GM21723 (cell line): ENCODE data around the gene L3MBTL4.
"Not testable (repeated sequence)": the region's sequence is repeated elsewhere in the genome, so short reads cannot be mapped to it uniquely, and the experiment has no call there.

Experiments used
- ATAC-seq: cut with Tn5 transposase; IDR thresholded peaks from one replicate; pipeline ENCODE4 v1.9.1; 2021; ENCODE audit warnings: mild to moderate bottlenecking, moderate library complexity; ENCODE audit not compliant: unreplicated experiment

The L3MBTL4 gene

DNA sequence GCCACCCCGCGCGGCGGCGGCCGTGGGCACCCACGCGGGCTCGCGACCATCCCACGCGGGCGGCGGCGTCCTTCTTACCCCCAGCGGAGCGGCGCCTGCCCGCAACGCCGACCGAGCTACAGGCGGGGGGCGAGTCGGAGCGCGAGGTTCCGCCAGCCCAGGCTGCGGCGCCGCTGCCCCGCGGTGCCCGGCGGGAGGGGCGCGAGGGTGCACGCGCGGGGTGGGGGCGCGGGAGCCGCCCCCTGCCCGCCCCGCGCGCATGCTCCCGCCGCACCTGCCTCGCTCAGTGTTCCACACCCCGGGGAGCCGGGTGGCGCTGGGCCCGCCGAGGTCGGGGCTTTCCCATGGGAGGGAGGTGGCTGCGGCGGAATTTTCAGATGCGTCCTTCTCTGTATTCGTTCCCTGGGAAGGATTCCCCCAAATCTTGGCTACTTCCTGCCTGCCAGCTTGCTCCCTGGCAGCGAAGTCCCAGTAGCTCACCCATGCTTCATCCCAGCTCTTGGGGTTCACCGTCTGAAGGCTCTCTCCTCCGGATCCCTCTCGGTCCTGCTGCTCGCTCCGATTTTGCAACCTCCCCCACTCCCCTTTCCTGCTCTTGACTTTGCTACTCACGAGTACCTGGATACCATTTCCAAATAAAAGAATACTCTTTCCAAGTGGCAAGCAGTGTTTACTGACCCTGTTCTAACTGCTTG, at the start of gene L3MBTL4:
L3MBTL4 (minus strand) TSS at position 189 of the 695 bp plus-strand sequence. CDS start 103,286 bp downstream, outside the sequence.
- ATAC-seq, result peak; percentile 52

DNA sequence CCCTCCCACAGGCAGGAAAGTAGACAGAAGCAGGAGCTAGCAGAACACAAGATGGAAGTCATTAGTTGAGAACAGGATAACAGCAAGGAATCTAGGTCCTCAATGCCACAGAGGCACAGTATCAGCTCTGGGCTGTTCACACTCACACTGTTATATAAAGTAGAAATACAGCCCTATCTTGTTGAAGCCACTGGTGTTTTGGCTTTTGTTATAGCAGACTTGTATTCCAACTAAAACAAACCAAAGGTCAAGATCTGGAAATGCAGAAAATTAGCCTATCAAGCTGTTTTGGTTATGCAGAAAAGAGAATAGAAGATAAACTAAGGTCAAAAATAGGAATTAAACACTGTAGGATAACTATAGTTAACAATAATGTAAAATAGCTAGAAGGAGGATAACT, 37.5 kb upstream of the L3MBTL4 start:
- no peak for ATAC-seq

DNA sequence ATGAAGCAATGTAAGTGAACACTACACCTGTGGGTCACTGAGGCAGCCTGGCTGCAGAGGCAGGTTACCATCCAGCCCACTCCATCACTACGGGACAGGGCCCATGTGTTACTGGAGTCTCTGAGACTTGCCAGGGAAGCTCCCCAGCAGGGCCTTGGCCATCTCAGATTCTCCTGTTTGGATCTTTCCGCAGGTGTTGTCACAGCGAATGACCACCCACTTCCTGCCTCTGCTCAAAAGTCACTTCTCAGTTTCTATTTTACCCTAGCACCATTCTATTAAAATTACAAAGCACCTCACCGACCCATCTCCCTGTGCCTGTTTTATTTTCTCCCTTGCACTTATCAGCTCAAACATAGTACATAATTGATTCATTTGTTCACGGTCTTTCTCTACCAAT, 34.5 kb upstream of the L3MBTL4 start:
- ATAC-seq, result peak; percentile 89

DNA sequence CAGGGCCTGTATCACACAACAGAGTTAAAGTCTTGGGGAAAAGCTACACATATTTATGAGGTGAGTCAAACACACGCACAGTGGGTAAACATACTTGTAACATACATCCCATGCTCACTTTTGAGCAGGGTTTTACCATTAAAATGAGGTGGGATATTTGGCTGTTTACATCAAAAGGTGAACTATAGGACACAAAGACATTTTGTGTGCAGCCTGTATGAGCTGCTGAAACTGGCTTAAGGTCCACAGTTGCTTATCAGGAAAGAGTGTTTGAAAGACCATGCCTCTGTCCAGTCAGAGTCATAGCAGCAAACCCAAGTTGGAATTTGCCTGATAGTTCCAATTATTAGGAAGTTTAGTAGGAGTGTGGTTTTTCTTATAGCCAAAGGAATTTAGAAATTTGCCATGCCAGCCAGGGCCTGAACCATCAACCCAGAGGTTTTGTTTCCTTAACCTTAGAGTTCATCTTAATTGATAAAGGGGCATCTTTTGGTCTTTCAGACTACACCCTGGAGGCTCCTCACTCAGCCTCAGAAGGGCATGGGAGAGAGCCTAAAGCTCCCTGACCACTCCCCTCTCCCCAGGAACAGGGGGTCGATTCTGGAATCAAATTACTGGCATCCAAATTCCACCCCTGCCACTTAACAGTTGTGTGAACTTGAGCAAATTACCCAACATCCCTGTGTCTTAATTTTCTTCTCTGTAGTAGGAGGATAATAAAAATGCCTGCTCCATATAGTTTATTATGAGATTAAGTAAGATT, 29.9 kb upstream of the L3MBTL4 start:
- ATAC-seq, result no peak

DNA sequence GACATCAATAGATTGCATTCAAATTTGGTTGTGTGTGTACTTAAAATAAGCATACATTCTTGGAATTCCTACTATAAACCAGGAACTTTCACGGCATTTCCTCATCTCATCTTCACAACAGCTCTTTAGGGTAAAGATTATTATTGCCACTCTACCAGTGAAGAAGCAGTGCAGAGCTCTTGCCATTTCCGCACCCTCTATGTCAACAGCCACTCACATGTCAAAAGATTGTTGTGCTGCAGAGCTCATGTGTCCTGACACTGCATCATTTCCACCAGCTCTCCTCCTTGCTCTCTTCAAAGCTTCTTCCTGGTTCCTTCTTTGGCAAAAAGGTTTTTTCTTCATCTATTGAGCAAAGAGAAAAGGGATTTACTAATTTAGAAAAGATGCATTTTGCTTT, 26.5 kb upstream of the L3MBTL4 start:
- no peak for ATAC-seq

DNA sequence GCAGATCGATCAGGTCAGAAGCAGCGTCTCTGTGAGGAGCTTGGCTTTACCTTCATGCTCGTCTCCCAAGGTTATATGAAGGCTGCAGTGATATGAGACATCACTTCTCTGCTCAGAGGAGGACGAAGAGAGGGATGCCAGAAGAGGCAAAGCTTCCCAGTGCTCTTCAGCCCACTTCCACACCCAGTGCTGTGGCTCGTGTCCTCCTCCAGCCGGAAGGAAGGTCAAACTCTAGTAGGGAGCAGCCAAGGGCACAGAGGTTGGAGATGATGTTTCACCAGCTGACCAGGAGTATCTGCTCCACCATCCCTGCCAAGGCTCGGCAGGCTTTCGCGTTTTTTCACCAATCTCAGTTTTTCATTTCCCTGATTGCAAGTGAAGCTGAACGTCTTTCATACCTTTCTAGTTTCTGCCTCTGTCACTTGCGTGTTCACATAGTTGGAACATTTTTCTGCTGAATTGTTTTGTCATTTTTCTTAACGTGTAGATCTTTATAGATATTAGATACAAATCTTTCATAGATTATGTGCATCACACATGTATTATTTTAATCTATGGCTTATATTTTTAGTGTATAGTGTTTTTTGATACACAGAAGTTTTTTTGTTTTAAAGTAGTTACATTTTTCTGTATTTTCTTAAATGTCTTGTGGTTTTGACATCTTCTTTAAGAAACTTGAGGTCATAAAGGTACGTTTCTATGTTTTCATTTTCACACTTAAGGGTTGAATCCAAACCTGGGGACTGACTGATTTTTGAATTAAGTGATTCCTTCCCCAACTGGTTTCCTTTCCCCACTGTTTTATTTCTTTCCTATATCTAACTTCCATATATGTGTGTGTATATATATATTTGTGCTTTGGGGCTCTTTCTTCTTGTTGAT, 23.5 kb upstream of the L3MBTL4 start:
- no peak for ATAC-seq

DNA sequence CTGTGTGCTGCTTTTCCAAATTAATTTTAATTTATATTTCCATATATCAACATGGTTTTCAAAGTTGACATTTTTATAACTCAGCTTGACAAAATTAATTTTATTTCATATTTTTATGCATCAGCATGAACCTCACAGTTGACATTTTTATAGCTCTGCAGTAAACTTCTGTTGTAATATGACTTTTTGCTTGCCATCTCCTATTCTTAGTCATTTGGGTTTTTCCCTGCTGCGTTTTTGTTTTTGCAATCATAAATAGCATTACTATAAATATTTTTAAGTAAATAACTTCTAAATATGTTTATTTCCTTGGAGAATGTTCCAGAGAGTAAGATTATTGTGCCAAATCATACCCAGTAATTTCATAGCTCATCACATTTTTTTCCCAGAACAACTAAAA, 21.0 kb upstream of the L3MBTL4 start:
- ATAC-seq, result no peak

DNA sequence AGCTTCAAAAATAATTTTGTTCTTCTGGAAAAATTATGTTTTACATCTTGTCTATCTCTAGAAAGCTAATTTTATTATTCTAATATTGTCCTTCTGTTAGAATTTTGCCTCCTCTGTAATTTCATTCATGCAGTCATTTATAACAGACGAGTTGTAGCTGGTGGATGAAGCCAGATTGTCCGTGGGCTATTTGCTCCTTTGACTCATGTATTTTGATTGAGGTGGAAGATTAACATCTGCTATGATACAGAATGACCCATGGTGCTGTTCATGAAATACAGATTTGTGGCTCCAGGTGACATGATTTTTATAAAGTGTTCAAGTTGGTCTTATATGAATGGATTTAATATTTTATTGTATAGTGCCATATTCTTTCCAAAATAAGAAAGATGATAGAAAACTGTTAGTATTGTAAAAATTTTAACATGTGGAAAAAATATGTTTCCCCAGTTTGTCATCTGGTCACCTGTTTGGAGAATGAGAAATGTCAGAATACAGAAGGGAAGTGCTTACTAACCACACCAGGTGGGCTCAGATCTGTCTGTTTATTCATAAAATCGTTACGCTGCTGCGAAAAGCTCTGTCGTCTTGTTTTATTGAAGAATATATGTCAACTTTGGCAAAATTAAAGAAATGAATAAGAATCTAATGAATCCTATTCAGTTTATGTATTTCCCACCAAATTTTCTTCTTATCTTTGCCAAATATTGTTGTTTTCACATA, 20.4 kb upstream of the L3MBTL4 start:
- ATAC-seq, result no peak

DNA sequence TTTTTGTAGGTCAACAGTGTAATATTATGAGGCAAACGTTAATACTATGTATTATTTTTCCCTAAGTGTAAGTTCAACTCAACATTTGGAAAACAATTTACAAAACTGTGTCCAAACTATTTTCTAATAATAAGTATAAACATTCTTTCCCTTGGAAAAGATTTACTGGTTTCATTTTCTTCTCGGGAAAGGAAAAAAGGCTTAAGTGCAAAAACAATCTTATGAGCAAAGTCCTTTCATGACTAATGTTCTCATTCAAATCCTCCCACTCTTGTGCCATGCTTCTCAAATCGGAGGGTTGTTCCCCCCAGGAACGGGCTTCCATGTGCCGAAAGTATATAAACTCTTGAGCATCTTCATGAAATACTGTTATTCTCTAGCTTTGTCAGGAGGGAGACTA, 19.8 kb upstream of the L3MBTL4 start:
- ATAC-seq, result no peak

DNA sequence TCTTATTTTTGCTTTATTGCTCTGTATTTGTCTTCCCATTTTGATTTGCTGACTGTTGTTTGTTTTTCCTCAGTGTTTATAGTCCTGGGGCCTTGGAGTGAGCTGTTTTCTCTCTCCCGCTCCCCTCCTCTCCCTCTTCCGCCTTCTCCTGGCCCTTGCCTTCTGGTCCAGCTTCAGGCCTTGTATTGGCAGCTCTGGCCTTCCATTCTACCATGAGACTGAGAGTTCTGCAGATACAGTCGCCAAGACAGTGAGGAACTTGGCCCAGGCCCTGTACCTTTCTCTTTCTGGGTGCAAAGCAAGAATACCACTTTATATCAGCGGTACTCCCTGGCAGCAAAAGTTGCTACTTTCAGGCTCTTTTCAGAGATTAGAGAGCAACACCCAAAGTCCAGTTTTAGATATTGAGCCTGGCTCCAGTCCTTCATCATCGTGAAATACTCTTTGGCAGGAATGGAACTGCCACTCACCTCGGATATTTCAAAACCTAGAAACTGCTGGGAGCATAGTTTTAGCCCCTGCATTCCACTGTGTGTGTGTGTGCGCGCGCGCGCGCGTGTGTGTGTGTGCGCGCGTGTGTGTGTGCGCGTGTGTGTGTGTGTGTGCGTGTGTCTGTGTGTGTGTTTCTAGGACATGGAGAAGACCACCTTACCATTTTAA, 17.1 kb upstream of the L3MBTL4 start:
- no peak for ATAC-seq

DNA sequence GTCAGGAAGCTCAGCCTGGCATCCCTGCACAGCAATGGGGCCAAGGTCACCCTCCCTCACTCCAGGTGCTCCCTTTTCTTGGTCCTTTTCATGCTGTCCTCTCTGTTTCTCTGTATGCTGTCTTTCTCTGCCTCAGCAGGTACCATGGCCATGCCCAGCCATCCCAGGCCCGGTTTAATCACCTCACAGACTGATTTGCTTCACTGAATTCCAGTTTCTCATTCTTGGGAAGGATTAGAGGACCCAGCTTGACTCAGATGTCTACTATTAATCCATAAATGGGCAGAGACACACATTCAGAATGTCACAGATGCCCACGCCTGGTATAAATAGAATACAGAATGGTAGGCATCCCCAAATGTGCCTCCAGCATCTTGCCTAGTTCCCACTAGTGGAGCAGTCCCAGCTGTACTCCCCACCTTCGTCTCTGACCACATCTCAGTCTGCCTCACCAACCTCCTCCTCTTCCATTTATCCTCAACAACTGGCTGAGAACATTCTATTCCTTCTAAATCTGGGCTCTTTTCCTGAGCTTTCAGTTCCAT, 14.2 kb upstream of the L3MBTL4 start:
- no peak for ATAC-seq

DNA sequence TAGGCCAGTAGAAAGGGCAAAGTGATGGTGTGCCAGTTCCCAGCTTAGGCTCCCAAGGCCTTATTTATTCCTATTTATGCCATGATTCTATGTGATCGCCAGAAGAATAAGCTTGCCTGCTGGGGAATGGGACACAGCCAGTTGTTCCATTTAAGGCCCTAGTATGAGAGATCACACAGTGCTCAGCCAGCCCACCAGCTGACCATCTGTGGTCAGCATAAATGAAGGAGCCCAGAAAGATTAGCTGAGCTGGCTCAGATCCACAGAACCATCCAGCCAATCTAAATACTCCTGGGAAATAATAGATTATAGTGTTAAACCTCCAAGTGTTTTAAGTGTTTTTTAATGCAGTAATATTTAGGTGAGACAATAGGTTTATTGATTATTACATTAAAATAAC, 12.6 kb upstream of the L3MBTL4 start:
- no peak for ATAC-seq

DNA sequence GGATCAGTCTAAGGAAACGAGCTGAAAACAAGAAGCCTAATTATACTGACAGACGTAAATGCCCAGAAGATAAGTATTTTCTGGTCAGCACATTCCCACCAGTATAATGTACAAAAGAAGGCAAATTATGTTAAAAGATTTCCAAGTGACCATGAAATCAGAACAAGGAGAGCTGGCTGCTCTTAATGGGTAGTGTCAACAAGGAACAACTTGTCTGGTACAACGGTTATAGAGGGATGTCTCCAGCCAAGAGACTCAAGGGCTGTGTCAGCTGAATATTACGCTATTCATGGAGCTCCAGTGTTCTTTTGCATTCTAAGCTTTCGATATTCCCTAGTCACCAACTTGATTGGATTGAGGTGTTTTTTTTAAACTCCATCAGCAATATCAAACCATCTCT, 8.6 kb upstream of the L3MBTL4 start:
- no peak for ATAC-seq

DNA sequence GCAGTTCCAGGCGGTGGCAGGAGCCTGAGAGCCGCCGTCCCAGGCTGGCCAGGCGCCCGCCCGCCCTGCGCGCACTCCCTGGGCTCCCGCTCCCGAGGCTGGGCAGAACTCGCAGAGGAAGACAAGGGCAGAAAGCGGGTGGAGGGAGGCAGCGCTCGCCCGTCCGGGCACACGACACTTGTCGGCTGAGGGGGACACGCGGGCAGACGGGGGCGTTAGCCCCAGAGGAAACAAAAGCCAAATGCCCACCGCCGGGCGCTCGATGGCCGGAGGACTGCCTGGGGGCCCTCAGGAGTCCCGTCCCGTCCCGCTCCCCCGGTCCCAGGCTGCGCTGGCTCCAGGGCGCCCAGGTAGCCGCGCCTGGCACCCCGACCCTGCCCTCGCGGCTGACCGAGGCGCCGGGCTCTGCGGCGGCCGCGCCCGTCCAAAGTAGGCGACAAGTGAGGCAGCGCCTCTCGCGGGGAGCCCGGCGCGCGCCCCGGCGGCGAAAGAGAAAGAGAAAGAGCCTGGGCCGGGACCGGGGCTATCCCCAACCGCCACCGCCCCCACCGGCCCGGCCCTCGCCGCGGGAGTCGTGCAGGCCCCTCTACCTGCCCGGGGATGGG, 491 bp downstream of the L3MBTL4 start:
- peak; percentile 90 for ATAC-seq

DNA sequence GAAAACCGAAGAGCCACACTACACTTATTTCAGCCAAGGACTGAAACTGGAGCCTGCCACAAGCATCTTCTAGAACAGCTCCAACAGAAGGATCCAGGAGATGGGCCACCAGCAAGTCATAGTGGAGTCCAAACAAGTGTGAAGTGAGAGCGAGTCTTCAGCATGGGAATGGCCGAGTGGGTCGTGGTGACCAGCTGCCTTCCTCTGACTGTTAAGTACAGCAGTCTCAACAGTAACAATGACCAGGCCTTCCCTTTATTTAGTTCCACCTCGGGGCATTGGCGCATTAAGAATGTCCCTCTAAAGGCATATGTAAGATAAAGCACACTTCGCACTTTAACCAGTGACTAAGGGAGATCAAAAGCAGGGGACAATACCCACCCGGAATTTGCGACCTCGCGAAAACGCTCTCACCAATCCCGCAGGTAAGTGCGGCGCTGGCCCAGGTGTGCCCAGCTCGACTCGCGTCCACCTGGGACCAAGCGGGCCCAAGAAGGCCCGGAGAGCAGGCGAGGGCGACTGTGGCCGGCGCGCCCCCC, 1.1 kb downstream of the L3MBTL4 start:
- ATAC-seq, result no peak

DNA sequence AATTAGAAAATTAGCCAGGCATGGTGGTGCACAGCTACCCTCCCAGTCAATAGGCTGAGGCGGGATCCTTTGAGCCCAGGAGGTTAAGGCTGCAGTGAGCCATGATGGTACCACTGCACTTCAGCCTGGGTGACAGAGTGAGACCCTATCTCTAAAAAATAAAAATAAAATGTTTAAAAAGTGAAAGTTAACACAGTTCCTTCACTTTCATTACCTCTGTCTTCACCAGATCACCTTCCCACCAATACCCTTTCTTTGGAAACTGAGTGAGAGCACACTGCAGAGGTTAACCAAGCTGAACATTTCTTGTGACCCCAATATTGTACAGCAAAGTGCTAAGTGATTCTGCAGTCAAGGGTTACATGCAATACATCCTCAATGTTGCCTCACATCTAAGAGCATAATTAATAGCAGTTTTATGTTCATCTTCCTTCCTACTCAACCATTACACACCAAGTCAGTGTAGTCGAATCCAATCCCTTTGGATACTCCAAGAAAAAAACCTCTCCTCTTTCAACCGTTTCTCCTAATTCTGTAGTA, 1.7 kb downstream of the L3MBTL4 start:
- ATAC-seq, result no peak

DNA sequence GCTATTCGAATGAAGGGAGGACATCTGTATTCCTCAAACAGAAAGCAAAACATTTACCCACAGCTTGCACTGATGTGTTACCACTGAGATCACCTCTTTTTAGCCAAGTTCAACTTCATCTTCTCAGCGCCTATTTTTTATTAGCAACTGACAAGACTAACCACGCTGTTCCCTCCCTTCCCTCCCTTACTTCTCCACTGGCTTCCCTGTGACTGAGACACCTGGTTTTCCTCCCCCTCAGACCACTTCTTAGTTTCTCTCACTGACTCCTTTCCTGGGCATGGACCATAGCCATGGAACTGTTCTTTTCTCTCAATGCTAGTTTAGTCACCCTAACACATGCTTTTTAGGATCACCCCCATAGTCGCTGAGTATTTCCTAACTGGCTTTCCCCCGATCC, 3.3 kb downstream of the L3MBTL4 start:
- ATAC-seq, result no peak

DNA sequence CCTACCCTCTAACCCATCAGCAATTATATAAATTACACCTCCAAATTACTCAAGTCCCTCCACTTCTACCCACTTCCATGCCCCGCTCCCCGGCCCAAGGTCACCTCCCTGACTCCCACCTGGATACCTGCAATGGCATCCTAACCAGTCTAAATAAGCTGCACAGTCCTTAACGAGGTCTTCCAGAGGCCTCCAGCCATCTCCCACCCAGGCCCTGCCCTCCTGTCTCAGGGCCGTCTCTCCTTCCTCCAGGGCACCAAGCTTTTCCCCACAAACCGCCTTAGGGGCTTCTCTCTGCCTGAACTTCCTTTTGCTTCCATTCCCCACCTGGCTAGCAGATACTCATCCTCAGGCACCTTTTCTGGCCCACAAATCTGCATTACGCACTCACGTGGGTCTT, 4.8 kb downstream of the L3MBTL4 start:
- ATAC-seq, result no peak

DNA sequence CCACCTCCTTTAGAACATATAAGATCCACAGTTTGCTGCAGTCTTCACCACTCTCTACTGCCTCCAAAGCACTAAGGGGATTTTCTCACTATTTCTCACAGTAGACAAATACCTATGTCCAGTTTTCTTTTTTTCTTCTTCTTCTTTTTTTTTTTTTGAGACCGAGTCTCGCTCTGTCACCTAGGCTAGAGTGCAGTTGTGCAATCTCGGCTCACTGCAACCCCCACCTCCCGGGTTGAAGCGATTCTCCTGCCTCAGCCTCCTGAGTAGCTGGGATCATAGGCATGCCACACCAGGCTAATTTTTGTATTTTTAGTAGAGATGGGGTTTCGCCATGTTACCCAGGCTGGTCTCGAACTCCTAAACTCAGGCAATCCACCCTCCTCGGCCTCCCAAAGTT, 6.2 kb downstream of the L3MBTL4 start:
- not testable (repeated sequence) for ATAC-seq
